Fibroblast of skin of abdomen (primary cell): ENCODE data around the gene DAB1.
A peak's percentile ranks its signal among the peaks of the same experiment; 100 is the strongest.

ENCODE experiments used
- DNase-seq: peaks from one replicate; pipeline ENCODE4 v3.0.0-alpha.2; 2013

Gene DAB1

DNA sequence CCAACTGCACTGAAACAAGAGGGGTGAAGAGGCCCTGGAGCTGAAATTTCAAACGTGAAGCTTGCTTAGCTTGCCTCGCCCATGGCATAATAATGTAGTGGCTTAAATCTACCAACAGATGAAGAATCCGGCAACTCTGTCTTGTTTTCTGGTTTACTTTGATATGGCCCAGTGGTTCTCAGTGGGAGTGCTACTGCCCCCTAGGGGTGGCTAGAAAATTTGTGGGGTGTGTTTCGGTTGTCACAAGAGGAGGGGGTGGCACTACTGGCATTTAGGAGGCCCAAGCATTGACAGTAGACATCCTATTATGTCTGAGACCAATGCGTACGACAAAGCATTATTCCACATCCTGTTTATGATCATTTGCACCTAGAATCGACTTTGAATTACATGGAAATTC lies 406.1 kb downstream of the DAB1 start:
- DNase-seq: no peak

DNA sequence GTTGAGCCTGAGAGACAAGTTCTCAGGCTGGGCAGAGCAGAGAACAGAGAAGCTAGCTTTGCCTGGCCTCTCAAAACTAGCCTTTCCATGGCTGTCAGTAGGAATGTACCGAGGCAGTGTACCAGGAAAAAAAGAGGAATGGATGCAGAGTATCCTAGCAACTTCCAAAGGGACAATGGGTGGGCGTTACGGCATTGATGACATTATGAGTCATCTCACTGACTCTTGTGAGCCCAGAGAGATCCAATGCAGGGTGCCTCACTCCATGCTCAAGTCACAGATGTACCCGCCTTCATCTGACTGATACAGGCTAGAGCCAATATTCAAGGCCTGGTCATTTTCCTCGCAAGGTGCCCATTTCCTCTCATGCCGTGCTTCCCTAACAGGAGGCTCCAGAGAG lies 406.7 kb downstream of the DAB1 start:
- peak; percentile 13 for DNase-seq

DNA sequence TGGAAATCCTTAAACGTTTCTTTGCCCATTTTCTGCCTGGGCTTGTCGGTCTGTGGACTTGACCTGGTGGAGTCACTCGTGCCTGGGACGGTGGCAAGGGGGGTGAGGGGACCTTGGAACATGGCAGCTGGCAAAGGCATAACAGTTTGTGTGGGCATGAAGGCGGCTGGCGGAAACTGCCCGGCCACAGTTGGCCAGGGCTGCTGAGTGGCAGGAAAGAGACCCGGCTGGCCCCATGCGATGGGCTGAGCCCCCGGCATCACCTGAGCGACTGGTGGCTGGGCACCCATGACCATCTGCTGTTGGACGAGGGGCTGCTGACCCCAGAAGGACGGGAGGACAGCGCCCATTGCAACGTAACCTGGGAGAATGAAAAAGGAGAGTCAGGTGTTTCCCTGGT lies 408.8 kb downstream of the DAB1 start:
- no peak for DNase-seq

DNA sequence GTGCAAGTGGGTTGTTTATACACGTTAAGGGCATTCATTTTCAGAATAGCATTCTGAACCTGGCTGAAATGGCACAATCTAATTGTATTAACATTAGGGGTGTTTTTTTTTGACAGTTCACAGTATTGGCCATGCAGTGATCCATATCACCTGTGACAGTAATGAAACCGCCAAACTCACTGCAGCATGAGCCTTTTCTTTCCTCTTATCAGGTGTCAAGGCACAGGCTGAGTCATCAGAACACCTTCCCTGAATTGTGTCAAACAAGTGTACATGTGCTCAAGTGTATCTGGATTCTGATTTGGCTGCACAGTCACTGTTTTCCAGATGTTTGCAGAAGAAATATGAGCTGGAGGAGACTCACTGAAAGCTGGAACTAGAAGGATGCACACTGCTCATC lies 410.3 kb downstream of the DAB1 start:
- no peak for DNase-seq

DNA sequence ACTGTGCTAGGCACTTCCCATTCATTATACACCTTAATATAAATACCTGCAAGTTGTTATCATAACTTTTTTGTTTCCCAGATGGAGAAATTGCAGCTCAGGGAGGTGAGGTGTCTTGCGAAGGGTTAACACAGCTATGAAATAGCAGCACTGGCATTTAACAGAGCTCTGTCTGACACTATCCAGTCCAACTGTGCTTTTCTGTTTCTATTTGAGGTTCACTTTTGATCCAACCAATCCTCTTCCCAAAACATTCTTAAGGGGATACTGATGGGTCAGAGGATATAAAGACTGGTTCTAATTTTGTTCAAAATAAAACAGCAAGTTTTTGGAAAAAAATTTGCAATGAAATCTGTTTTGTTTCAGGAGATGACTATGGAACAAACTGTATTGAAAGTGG lies 411.5 kb downstream of the DAB1 start:
- DNase-seq: no peak

DNA sequence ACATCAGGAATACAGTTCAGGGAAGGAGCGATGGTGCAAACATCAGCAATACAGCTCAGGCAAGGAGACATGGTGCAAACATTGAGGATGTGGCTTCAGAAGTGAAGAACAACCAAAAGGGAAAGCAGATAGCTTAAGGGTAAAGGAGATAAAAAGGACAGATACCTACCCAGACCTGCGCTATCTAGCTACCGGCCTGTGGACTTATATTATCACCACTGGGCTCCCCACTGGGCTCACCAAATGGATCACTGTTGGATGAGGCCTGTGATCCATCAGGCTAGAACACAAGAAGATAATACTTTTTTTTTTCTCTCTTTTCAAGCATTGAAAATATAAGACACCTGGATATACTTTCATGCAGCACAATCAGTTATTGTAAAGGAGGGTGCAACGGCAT lies 413.3 kb downstream of the DAB1 start:
- DNase-seq: no peak

DNA sequence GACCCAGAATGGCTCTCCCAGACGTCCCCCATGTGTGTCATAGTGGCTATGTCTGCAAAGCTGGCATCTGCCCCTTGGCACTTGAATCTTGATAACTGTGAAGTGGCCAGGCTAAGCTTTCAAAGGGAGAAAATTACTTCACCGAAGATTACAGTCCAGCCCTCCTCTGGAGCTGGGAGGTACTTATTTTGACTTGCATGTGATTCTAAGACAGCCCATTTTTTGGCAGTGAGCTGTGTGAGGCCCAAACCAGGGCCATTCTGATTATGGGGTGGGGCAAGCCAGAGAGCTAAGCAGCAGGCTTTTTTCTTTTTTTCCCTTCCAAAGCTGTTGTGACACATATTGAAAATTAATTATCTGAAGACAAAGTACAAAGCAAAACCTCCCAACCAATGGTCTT lies 415.9 kb downstream of the DAB1 start:
- DNase-seq: no peak

DNA sequence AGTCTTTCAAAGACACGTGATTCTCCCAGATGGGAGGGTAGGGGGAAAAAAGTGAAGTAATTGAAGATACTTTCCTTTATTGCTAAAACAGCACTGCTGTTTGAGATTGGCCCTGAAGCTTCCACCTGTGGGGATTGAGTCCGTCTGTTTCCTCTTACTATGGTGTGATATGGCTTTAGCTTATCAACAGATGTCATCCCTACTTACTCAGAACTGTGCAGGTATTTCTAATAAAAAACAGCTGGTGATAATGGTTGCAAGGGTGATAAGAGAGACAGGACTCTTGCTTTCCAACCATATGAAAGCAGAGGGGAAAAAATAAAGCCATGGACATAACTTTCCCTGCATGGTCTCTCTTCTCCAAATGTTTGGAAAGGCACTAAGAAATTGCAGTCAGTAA lies 416.4 kb downstream of the DAB1 start:
- DNase-seq: no peak

DNA sequence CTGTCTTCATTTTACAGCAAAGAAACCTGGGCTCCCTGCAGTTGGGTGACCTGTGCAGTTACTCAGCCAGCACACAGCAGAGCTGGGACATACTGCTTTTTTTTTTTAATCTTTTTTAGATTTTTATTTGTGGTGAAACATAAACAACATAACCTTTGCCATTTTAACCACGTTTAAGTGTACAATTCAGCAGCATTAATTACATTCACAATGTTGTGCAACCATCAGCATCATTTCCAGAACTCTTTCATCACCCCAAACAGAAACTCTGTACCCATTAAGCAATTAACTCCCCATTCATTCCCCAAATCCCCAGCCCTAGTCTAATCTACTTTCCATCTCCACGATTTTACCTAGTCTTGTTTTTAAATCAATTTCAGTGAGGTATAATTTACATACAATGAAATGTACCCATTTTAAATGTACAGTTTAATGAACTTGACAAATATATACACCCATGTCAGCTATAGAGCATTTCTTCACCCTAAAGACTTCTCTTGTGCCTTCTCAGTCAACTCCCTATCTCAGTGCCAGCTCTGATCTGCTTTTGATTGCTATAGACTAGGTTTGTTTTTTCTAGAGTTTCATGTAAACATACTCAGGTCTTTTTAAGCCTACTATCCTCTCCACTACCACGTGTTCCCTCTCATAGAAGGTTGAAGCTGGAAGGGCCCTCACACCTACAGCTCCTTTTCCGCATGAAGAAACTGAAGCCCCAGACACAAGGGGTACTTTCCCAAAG lies 420.3 kb downstream of the DAB1 start:
- DNase-seq: no peak

DNA sequence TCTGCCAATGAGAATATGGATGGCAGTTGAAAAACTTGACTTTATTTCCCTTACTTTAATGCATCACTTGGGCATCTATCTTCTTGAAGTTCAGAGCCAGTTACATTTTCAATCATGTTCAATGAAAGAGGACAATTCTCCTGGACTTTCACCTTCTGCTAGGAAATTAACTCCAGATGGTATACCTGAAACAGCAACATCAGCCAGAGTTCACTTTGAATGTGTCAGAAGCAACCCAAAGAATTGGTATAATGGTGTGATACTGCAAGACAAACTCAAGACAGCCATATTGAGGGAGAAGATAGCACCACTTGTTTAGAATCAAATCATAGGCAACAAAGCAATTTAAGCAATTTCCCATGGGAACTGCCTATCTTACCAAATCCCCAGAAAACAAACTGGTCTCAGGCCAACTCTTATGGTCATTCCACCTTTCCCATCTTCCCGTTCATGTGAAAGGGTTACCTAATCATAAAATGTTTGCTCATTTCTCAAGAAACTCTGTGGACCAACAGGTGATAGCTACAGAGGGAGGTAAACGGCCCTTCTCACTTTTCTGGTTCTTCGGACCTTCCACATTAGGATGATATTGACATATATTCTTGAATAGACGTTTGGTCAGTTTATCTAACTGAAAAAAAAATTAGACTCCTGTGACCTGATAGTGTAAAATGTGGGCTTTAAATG lies 428.3 kb downstream of the DAB1 start:
- DNase-seq: no peak

DNA sequence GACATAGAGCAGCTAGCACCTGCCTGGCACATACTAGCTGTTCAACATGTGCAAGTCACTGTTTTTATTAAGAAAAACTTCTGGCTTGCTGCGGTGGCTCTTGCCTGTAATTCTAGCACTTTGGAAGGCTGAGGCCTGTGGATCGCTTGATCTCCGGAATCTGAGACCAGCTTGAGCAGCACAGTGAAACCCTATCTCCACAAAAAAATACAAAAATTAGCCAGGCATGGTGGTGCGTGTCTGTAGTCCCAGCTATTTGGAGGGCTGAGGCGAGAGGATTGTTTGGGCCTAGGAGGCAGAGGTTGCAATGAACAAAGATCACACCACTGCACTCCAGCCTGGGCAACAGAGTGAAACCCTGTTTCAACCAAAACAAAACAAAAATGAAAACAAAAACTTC lies 430.4 kb downstream of the DAB1 start:
- no peak for DNase-seq

DNA sequence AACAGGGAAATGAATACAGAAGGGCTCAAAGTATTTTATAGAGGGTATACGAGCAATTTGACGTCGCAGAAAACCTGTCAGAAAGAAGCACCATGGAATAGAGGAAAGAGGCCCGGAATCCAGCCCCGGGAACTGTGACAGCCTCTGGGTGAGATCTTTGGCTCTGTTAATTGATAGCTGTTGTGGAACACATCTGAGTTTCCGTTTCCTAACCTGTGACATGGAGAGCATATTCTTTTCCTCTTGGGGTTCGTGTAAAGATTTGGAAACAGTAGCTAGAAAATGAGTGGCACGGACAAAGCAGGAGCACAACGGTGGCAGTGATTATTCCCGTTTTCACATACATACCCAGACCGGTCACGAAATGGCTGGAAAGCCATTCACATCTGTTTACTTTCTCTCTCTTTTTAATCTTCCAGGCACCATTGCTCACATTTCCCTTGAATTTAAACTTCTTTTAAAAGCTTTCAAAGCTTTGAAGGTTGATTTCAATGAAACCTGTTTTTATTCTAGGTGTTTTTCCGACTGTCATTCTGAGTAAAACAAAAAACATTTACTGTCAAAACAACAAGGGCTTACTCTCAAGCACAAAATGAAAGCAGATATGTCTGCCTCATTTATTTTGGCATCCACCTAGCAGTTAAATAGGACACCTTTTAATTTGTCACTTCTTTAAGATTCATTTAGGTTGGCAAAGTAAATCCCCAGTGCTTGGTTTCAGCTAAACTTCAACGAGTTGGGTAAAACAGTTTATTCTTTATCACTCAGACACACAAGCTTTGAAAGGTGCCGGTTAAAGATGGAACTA lies 431.3 kb downstream of the DAB1 start:
- DNase-seq: no peak

DNA sequence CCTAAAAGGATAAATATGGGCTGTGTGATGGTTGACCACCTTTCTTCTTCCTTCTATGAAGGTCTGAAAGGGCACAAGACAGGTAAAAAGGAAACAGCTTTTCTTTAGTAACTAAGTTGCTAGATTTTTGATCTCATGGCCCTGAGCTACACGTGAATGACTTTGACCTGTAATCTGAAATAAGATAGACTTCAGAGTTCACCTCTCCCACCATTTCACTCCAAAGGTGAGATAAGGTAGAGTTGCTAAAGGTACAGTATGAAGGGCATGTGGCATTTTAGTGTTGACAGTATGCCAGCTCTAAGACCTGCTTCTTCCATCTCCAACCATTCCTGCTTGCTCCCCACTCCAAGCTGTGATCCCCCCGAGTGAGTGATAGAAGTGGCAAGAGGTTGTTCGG lies 432.3 kb downstream of the DAB1 start:
- DNase-seq: no peak

DNA sequence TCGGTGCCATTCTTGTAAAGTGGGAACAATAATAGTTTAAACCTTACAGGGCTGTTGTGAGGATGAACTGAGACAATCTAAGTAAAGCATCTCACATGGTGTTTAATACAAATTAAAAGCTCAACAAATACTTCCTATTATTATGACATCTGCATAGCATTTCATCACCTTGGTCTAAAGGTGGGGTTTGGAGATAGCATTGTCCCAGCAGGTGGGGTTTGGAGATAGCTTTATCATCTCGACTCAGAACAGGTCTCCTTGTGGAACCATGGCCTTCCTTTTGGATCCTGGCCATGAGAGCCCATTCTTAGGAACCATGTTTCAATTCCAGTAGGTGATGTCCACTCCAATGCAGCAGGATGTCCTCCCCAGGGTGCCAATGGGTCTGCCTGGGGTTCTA lies 437.5 kb downstream of the DAB1 start:
- no peak for DNase-seq

DNA sequence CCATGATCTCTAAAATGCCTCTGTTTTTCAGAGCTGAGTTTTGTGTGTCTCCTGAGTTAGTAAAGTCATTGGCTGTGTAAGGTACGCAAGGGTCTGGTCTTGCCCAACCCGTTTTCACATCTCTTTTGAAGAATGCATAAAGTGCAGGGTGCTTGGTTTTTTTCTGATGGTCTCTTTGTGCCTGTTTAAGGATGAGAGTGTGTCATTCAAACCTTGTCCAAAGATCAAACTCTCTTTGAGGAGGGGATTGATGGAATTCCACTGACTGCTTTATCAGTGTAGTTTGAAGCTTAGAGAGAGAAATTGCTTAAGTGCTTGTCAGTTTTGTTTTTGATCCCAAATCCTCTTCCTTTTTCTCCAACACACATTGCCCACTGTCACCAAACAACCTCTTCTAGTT lies 438.0 kb downstream of the DAB1 start:
- no peak for DNase-seq

DNA sequence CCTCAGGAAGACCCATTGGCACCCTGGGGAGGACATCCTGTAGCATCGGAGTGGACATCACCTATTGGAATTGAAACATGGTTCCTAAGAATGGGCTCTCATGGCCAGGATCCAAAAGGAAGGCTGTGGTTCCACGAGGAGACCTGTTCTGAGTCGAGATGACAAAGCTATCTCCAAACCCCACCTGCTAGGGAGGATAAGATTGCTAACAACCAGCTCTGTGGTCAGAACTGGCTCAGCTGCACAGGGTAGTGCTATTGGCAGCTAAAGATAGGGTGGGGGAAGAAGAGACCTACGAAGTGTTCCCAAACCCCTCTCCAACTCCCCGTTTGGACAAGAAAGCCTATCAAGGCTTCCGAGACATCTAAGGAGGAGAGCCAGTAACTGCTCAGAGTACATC lies 440.4 kb downstream of the DAB1 start:
- DNase-seq: no peak

DNA sequence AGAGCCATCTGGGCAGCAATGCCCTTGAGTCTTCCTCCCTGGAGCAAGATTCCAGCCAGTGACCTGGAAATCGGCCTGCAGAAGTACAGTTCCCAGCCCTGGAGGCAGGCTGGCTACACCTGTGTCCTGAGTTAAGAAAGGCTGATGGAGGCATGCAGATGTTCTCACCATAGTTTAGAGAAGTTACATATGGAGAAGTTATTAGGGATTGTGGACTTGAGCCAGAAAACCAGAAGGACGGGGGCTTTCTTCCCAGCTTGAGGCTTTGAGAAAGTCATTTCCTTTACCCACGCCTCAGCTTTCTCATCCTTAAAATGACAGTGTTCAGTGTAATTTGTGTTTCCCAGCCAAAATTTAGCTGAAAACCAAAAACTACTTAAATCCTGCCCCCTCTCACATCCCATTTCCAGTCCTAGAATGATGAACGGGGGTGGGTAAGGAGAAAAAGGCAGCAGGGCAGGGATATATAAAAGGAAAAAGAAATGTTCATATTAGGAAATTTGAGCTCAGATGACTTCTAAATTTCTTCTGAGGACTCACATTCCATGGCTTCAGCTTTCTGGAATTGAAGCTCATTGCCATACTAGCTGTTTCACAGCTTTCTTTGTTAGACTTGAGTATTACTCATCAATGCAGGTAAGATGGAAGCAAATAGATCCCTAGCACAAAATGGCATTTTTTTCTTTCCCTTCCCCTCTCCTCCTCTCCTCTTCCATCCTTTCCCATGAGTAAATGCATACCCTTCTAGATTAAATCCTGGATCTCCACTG lies 443.7 kb downstream of the DAB1 start:
- DNase-seq: peak; percentile 70

DNA sequence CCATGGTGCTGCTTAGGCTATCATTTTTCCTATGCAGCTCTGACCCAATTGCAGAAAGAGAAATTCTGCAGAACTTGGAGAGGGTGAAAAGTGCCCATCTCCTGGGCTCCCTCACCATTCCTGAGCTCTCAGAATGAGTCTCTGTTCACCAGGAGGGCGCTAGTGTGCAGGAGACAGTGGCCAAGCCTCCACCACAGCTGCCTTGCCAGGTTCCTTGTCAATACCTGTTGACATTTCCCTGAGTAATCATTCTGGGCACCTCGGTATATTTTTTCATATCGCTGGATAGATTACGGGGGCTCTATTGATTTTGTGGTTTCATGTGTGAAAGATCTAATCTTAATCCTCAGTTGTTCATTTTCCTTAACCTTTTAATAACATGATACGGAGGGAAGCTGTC lies 445.0 kb downstream of the DAB1 start:
- no peak for DNase-seq

DNA sequence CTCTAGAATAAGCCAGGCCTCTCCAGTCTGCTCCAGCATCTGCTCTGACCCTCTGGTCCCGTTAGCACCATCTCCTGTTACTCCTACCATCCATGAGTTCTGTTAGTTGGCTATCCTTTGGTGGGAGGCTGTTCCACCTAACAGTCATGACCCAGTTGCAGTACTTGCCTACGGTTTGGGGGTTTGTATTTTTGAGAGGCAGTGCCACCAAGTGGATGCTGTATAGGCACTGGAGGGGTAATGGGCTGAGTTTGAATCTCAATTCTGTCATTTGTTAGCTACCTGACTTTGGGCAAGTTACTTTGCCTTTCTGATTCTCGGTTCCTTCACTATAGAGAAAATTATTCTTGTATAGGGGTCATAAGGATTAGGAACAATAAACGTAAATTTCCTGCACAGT lies 445.9 kb downstream of the DAB1 start:
- DNase-seq: no peak

DNA sequence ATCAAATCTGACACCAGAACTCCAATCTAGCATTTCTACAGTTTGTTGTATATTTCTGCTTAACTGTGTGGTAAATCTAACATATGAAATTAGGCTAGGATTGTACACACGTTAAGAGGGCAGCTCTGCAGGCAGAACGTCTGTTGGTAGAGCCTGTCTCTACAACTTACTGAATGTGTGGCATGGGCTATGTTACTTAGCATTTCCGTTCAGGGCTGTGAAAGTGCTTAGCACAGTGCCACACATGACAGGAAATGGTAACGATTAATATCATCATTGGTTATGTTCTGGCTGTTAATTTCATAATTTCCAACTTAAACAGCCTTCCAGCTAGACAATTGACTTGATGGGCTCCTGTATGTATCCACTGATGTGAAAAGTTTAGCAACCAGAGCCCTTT lies 448.4 kb downstream of the DAB1 start:
- no peak for DNase-seq

DNA sequence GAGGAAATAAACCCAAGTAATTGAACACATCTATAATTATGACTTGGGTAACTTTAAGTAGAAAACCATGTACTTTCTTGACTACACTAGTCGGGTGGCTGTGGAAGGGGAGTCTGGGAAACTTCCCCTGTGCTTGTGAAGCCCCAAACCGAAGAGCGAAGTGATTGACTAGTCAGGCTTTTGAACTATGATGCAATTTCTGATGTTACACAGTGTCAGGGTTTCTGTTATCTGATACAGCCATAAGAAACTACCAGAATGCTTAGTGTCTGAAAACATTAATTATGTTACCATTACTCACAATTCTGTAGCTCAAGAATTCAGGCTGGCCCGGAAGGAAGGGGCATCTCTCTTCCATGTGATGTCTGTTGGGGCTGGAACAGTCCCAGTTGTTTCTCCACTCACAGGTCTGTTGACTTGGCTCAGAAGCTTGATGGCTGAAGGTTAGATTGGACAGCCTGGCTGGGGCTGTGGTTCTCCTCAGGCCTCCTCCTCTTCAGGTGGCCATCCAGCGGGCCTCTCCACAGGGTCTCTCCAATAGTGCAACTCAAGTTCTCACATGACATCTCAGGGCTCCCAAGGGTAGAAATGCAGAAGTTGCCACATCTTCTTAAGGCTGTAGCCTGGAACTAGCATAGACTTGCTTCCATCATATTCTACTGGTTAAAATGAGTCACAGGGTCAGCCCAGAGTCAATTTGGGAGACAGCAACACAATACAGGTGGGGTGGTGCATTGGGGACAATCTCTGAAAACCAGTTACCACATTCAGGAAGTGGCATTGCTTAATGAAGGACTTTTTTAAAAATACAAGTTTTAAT lies 449.7 kb downstream of the DAB1 start:
- peak; percentile 68 for DNase-seq

DNA sequence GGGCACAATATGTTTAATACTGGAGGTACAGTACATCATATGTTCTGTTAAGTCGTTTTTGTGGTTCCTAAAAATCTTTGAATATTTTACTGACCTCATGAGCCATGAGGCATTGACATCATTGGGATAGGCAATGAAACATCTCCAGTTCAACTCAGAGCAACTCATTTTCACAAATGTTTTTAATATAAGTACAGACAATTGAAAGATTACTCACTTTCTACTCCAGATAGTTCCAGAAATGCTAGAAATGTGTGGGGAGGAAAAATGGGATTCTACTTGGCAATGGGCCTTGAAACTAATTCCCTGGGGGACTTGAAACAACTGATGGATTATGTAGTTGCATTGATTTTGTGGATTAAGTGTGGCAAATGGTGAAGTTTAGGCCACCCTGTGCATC lies 450.9 kb downstream of the DAB1 start:
- peak; percentile 83 for DNase-seq
